ENCODE data around the gene OR9A2. TPM values are rescaled to one million over a fixed set of nuclear protein-coding genes. Genes with fewer than 3 reads are reported as not detected.
A peak's percentile ranks its signal among the peaks of the same experiment; 100 is the strongest.

OR9A2 gene
- total RNA-seq, 1 donor from 2014 or later, result not detected

DNA sequence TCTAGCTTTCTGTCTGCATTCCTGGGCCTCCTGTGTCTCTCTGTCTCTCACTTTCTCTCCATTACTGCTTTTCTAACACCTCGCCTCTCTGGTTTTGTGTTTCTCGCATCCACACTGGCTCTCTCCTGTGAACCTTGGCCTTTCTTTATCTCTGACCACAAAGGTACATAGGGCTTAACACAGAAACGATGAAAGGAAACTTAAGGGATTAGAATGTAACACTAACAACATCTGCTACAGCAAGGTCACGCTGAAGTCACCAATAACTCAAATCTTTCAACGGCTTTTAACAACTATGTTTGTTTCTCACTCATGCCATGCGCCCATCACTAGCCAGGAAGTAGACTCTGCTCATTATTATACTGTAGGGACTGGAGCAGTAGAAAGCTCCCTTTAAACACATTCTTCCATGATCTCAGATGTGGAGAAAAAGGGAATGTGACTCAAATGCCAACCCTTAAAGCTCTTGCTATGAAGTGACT is 15.9 kb upstream of the OR9A2 start:
- no peaks in the 10 kb centered on the region for H3K4me1 Mint-ChIP-seq
- H3K4me3 Mint-ChIP-seq, result no peak overlapping the region
- H3K27ac Mint-ChIP-seq, result no peak overlapping the region
- no peaks in the 10 kb centered on the region for H3K9me3 Mint-ChIP-seq
- DNase-seq, result no peak
- intact Hi-C loops (cut with micrococcal nuclease), result no loop called here
- H3K36me3 Mint-ChIP-seq (ENCODE audit: low read depth), result no peaks in the 10 kb centered on the region
- H3K27me3 Mint-ChIP-seq, result peaks cover 3% of the 10 kb centered on the region

DNA sequence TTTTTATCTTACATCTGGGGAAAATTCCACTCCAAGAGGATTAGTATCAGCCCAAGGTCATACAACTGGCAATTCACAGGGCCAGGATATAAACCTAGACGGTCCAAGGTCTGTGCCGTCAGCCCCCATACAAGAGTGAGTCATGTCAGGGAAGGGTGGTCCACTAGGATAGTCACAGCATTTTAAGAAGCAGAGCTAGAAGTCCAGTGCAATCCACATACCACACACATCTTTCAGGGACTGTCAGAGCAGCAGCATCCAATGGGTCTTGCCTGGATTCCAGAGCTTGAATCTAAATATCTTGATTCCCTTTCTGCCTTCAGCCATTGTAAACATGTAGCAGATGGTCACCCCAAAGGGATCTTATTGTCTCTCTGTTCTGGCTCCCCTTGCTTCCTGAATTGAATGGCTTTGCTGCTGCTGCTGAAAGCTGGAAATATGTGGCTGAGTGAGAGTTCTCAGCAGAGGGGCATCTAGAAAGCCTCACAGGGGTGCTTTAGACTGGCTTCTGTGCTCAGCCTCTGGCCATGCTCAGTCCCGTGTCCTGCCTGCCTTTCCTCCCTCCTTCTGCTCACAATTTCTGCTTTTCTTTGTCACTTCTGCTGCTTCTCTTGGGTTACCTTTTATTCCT is 15.3 kb upstream of the OR9A2 start:
- no peaks in the 10 kb centered on the region for H3K4me1 Mint-ChIP-seq
- peaks cover 3% of the 10 kb centered on the region for H3K27me3 Mint-ChIP-seq
- DNase-seq, result no peak
- no peak overlapping the region for H3K4me3 Mint-ChIP-seq
- no peaks in the 10 kb centered on the region for H3K36me3 Mint-ChIP-seq (ENCODE audit: low read depth)
- no peaks in the 10 kb centered on the region for H3K9me3 Mint-ChIP-seq
- intact Hi-C loops (cut with micrococcal nuclease), result no loop called here
- H3K27ac Mint-ChIP-seq, result no peak overlapping the region

- intact Hi-C loops (cut with micrococcal nuclease), result no loop called here
- Mint-ChIP-seq H3K27me3 (peaks cover 2% of the 10 kb centered on the region), H3K9me3 (no peaks in the 10 kb centered on the region), H3K27ac (no peak overlapping the region), H3K4me3 (no peak overlapping the region), H3K4me1 (no peaks in the 10 kb centered on the region), H3K36me3 (ENCODE audit: low read depth) (no peaks in the 10 kb centered on the region)
- no peak for DNase-seq
These were observed 14.4 kb upstream of the OR9A2 start for GRCh38 chr7:143041346-143041745.

- H3K27ac Mint-ChIP-seq, result no peak overlapping the region
- no peaks in the 10 kb centered on the region for H3K4me1 Mint-ChIP-seq
- no peaks in the 10 kb centered on the region for H3K36me3 Mint-ChIP-seq (ENCODE audit: low read depth)
- no peak for DNase-seq
- no peak overlapping the region for H3K4me3 Mint-ChIP-seq
- intact Hi-C loops (cut with micrococcal nuclease), result no loop called here
- H3K9me3 Mint-ChIP-seq, result no peaks in the 10 kb centered on the region
- peaks cover 2% of the 10 kb centered on the region for H3K27me3 Mint-ChIP-seq
These were observed 13.3 kb upstream of the OR9A2 start for GRCh38 chr7:143040209-143040715.

DNA sequence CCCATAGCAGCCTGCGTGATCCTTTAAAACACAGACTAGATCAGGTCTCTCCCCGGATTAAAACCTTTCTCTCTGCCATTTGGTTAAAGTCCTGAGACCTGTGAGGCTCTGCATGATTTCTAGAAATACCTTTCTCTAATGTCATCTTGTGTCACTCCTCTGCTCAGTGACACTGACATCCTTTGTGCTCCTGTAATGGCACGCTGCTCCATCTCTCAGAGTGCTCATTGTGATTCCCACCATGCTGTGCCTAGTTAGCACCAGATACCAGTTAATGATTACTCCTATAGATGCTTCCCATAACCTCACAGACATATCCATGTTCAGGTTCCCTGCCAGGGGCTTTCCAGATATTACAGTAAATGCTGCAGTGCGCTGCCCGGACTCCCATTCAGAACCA is 11.7 kb upstream of the OR9A2 start:
- Mint-ChIP-seq H3K4me3 (no peak overlapping the region), H3K9me3 (peaks cover 10% of the 10 kb centered on the region), H3K27me3 (peaks cover 8% of the 10 kb centered on the region), H3K27ac (no peak overlapping the region), H3K36me3 (ENCODE audit: low read depth) (no peaks in the 10 kb centered on the region), H3K4me1 (no peaks in the 10 kb centered on the region)
- DNase-seq, result no peak
- intact Hi-C loops (cut with micrococcal nuclease), result no loop called here

GRCh38 chr7:143027683-143028082 is 751 bp upstream of the OR9A2 start:
- DNase-seq, result no peak
- Mint-ChIP-seq H3K9me3 (no peaks in the 10 kb centered on the region), H3K4me1 (no peaks in the 10 kb centered on the region)

DNA sequence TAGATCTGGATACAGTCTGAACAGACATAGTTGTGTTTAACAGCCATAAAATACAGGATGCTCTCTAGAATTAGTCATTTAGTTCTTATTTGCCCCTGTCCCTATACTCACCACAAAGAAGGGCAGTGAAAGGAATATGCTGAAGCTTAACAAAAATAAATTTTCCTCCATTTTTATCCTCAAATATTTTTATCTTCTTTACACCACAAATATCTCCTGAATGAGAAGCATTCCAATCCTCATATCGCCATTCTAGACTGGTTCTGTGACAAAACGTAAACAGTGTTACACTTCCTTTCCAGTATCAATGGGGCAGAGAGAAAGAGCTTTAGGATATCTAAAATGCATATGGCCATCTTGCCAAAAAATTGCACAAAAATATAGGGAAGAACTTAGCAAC is 1.6 kb downstream of the OR9A2 start:
- H3K27me3 Mint-ChIP-seq, result peaks cover 11% of the 10 kb centered on the region
- H3K4me3 Mint-ChIP-seq, result no peak overlapping the region
- no peaks in the 10 kb centered on the region for H3K36me3 Mint-ChIP-seq (ENCODE audit: low read depth)
- H3K4me1 Mint-ChIP-seq, result no peaks in the 10 kb centered on the region
- intact Hi-C loops (cut with micrococcal nuclease), result no loop called here
- no peak for DNase-seq
- no peaks in the 10 kb centered on the region for H3K9me3 Mint-ChIP-seq
- H3K27ac Mint-ChIP-seq, result no peak overlapping the region

More at GRCh38 chr7:143027683-143028082, 751 bp upstream of the OR9A2 start:
- H3K36me3 Mint-ChIP-seq (ENCODE audit: low read depth), result no peaks in the 10 kb centered on the region
- intact Hi-C loops (cut with micrococcal nuclease), result no loop called here
- H3K27me3 Mint-ChIP-seq, result peaks cover 11% of the 10 kb centered on the region
- no peak overlapping the region for H3K4me3 Mint-ChIP-seq
- no peak overlapping the region for H3K27ac Mint-ChIP-seq

- H3K27me3 Mint-ChIP-seq, result peaks cover 12% of the 10 kb centered on the region
- H3K36me3 Mint-ChIP-seq (ENCODE audit: low read depth), result no peaks in the 10 kb centered on the region
- intact Hi-C loops (cut with micrococcal nuclease), result no loop called here
- peak; percentile 52 for DNase-seq
- no peaks in the 10 kb centered on the region for H3K4me1 Mint-ChIP-seq
- no peak overlapping the region for H3K27ac Mint-ChIP-seq
- H3K4me3 Mint-ChIP-seq, result no peak overlapping the region
- H3K9me3 Mint-ChIP-seq, result no peaks in the 10 kb centered on the region
These were observed 3.9 kb downstream of the OR9A2 start for GRCh38 chr7:143023047-143023446.

DNA sequence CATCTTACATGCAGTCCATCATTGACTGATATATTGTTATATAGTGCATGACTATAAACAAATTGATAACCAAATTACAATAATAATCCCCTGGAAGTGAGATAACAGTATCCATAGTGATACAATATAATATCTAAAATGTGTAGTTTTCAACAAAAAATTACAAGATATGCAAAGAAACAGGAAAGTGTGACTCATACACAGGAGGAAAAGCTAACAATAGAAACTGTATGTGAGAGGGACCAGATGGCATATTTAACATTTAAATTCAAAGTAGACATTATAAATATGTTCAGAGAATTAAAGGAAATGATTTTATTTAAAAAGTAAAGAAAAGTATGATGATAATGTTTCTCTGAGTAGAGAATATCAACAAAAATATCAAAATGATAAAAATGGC is 8.0 kb downstream of the OR9A2 start:
- Mint-ChIP-seq H3K4me3 (no peak overlapping the region), H3K27me3 (peaks cover 19% of the 10 kb centered on the region), H3K4me1 (no peaks in the 10 kb centered on the region), H3K9me3 (no peaks in the 10 kb centered on the region), H3K27ac (no peak overlapping the region), H3K36me3 (ENCODE audit: low read depth) (no peaks in the 10 kb centered on the region)
- DNase-seq, result no peak
- intact Hi-C loops (cut with micrococcal nuclease), result no loop called here

GRCh38 chr7:143016996-143017395 is 9.9 kb downstream of the OR9A2 start:
- Mint-ChIP-seq H3K27me3 (peaks cover 23% of the 10 kb centered on the region), H3K9me3 (no peaks in the 10 kb centered on the region), H3K4me3 (no peak overlapping the region), H3K36me3 (ENCODE audit: low read depth) (no peaks in the 10 kb centered on the region), H3K27ac (no peak overlapping the region), H3K4me1 (no peaks in the 10 kb centered on the region)
- no peak for DNase-seq
- intact Hi-C loops (cut with micrococcal nuclease), result no loop called here

GRCh38 chr7:143015926-143016490 is 10.9 kb downstream of the OR9A2 start:
- intact Hi-C loops (cut with micrococcal nuclease), result no loop called here
- H3K27me3 Mint-ChIP-seq, result peaks cover 21% of the 10 kb centered on the region
- no peaks in the 10 kb centered on the region for H3K36me3 Mint-ChIP-seq (ENCODE audit: low read depth)
- no peak overlapping the region for H3K27ac Mint-ChIP-seq
- H3K4me3 Mint-ChIP-seq, result no peak overlapping the region
- no peaks in the 10 kb centered on the region for H3K9me3 Mint-ChIP-seq
- no peaks in the 10 kb centered on the region for H3K4me1 Mint-ChIP-seq
- DNase-seq, result no peak

GRCh38 chr7:143015084-143015483 is 11.8 kb downstream of the OR9A2 start:
- intact Hi-C loops (cut with micrococcal nuclease), result no loop called here

GRCh38 chr7:143013893-143014292 is 13.0 kb downstream of the OR9A2 start:
- DNase-seq, result no peak
- intact Hi-C loops (cut with micrococcal nuclease), result no loop called here
- Mint-ChIP-seq H3K27ac (no peak overlapping the region), H3K4me1 (no peaks in the 10 kb centered on the region), H3K4me3 (no peak overlapping the region), H3K27me3 (peaks cover 21% of the 10 kb centered on the region), H3K36me3 (ENCODE audit: low read depth) (no peaks in the 10 kb centered on the region), H3K9me3 (no peaks in the 10 kb centered on the region)

More at GRCh38 chr7:143015084-143015483, 11.8 kb downstream of the OR9A2 start:
- Mint-ChIP-seq H3K27me3 (peaks cover 21% of the 10 kb centered on the region), H3K36me3 (ENCODE audit: low read depth) (no peaks in the 10 kb centered on the region), H3K9me3 (no peaks in the 10 kb centered on the region), H3K4me1 (no peaks in the 10 kb centered on the region), H3K27ac (no peak overlapping the region), H3K4me3 (no peak overlapping the region)
- DNase-seq, result no peak

DNA sequence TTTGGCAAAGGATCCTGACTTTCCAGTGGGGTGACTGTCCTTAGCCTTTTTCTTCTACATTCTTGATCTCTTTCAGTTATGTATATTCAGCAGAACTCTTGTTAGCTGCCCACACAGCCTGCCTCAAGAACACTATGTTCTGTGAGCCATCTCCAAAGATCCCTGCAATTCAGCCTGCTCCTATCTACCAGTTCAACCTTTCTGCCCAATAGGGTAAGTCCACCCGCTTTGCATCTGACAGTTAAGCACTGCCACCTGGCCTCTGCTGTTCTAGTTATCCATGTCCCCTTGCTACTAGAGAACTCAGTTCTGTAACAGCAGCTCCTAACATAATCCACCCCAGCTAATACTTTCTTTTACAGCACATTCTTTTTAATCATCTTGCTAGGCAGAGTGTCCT is 13.5 kb downstream of the OR9A2 start:
- H3K9me3 Mint-ChIP-seq, result no peaks in the 10 kb centered on the region
- peak; percentile 53 for DNase-seq
- no peaks in the 10 kb centered on the region for H3K4me1 Mint-ChIP-seq
- H3K27ac Mint-ChIP-seq, result no peak overlapping the region
- H3K36me3 Mint-ChIP-seq (ENCODE audit: low read depth), result no peaks in the 10 kb centered on the region
- intact Hi-C loops (cut with micrococcal nuclease), result no loop called here
- no peak overlapping the region for H3K4me3 Mint-ChIP-seq
- peaks cover 21% of the 10 kb centered on the region for H3K27me3 Mint-ChIP-seq

- H3K27ac Mint-ChIP-seq, result no peak overlapping the region
- intact Hi-C loops (cut with micrococcal nuclease), result no loop called here
- peaks cover 24% of the 10 kb centered on the region for H3K27me3 Mint-ChIP-seq
- H3K9me3 Mint-ChIP-seq, result no peaks in the 10 kb centered on the region
- peaks cover 3% of the 10 kb centered on the region for H3K4me1 Mint-ChIP-seq
- no peaks in the 10 kb centered on the region for H3K36me3 Mint-ChIP-seq (ENCODE audit: low read depth)
- no peak overlapping the region for H3K4me3 Mint-ChIP-seq
- DNase-seq, result no peak
These were observed 14.5 kb downstream of the OR9A2 start for GRCh38 chr7:143012409-143012808.
